GM12891 (cell line): ENCODE results near the gene PDIA2.

Experiments used
- POLR2A ChIP-seq: IDR thresholded peaks from 2 replicates; pipeline ENCODE4 v1.6.1; 2011; ENCODE audit warnings: low read depth, low read length, control low read depth
- POLR2AphosphoS5 ChIP-seq: IDR thresholded peaks from 2 replicates; pipeline ENCODE4 v1.6.1; 2011; ENCODE audit warnings: low read depth, low read length, control low read depth

- TF ChIP-seq POLR2AphosphoS5: no peak
- TF ChIP-seq POLR2A: no peak
Observed at GRCh38 chr16:262121-262745, 20.7 kb upstream of the PDIA2 start.
